ENCODE data around the gene TLCD2. TPM values are rescaled to one million over a fixed set of nuclear protein-coding genes. Genes with fewer than 3 reads are reported as not detected.
A peak's percentile ranks its signal among the peaks of the same experiment; 100 is the strongest.
"Not testable (repeated sequence)": the region's sequence is repeated elsewhere in the genome, so short reads cannot be mapped to it uniquely, and the experiment has no call there.

The TLCD2 gene
- total and polyA plus RNA-seq, 2 of the 13 experiments (the other 11 are each of a cell fraction or from before 2014, with no cell fraction given), result 0.90 to 1.1 TPM

DNA sequence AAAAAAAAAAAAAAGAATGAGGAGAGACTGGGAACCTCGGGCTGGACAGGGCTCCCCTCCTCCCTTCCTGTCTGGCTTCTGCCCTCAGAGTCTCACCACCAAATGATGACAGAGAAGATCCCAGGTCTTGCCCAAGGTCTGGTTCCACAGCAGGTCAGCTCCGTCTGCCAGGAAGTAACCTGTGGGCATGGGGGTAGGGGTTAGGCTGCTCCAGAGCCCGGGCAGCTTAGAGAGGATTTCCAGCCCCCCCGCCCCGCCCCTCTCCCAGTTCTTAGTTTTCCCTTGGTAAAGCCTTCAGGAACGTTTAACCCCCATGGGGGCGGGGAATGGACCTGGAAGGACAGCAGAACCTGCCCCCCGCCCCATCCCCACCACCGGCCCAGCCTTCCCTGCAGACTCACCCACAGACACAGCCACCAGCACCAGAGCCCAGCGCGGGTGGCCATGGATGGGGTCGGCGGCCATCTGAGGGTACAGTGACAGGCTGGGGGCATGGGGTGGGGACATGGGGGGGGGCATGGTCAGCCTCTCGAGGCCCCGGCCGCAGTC is 700 bp downstream of the TLCD2 start:
- intact Hi-C loops (cut with micrococcal nuclease; ENCODE audit: unreplicated experiment) (no loop called here), in situ Hi-C loops (cut with HindIII; ENCODE audit: extremely low pct_ligation_motif_present, low pct_unique_long_range_greater_than_20kb) (loop anchor here (25.0 kb wide), 1 partner anchor 328 kb away; the partner anchor contains the start of genes DPH1, OVCA2 and RTN4RL1)
- Histone ChIP-seq H3K4me2 (ENCODE audit: low read depth, low read length) (peak overlapping the region; percentile 76), H3K36me3 (replicated peaks in 1 of 2; ENCODE audit: control insufficient read depth in 1 of 2, insufficient read depth in 2 of 2, low read length in 2 of 2) (peaks cover 6 to 19% of the 10 kb centered on the region in 2 experiments), H4K20me1 (ENCODE audit: insufficient read depth, low read length) (peaks cover 6% of the 10 kb centered on the region), H3K27me3 (ENCODE audit: control insufficient read depth in 1 of 2, insufficient read depth in 2 of 2, low read length in 2 of 2) (peaks cover 0 to 4% of the 10 kb centered on the region in 2 experiments; a peak in 1 of 5 replicates), H3K9ac (ENCODE audit: insufficient read depth, low read depth, low read length) (peak overlapping the region; percentile 76; the same call in 1 of the 2 replicates), H3K9me3 (ENCODE audit: low read length) (no peaks in the 10 kb centered on the region), H3K27ac (ENCODE audit: extremely low read length, insufficient read depth, low read length) (no peak overlapping the region), H3K79me2 (ENCODE audit: insufficient read depth, low read length) (peaks cover 9% of the 10 kb centered on the region), H3K4me3 (replicated peaks in 1 of 3; ENCODE audit: insufficient read depth in 1 of 3, low read depth in 2 of 3, low read length in 3 of 3) (peak overlapping the region; percentile 77 to 88 (median 85); a peak in 5 of 6 replicates), H2AFZ (ENCODE audit: low read length) (no peak overlapping the region), H3K4me1 (ENCODE audit: insufficient read depth, low read length) (peaks cover 31% of the 10 kb centered on the region)
- ChIA-PET CTCF (ENCODE audit: low intra/inter-chr PET ratio, low total read pairs) (no interaction called here), POLR2A (interaction anchor here (1.1 to 1.2 kb wide), 2 partner anchors 52 to 54 kb away, joined by 4 to 6 read pairs; partner anchors contain the start of gene SERPINF1)
- FAIRE-seq (no peak), DNase-seq (ENCODE audit: low spot score) (no peak), ATAC-seq (peak; percentile 15)
- 8% methylated on average over 2 of the region's 16 CpGs for WGBS (ENCODE audit: low lambda C conversion rate)
- TF ChIP-seq CEBPB (IDR thresholded peaks at IDR 0.05; ENCODE audit: borderline replicate concordance, low read depth, low read length), result no peak
- TF ChIP-seq ZFX (CRISPR knock-in tag; IDR thresholded peaks at IDR 0.05; ENCODE audit: low read depth), result 0 out of 2 replicates have a peak, but pooled peaks have one; percentile 2
- no TSS peak for BruUV-seq (replicated peaks)

DNA sequence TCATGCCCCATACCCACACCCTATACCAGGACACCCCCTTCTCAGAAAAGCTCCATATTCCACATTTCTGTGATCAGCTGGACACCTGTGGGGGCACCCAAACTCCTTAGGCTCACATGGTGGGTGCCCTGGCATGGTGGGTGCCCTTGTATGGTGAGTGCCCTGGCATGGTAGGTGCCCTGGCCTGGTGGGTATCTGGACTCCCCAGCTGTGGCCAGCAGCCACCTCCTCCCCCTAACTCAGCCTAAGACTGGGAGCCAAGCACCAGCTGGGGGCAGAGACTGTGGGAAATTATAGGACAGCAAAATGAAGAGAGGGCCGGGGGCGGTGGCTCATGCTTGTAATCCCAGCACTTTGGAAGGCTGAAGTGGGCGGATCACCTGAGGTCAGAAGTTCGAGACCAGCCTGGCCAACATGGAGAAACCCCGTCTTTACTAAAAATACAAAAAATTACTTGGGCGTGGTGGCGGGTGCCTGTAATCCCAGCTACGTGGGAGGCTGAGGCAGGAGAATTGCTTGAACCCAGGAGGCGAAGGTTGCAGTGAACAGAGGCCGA is 1.3 kb downstream of the TLCD2 start:
- Histone ChIP-seq H3K4me1 (ENCODE audit: insufficient read depth, low read length) (peaks cover 26% of the 10 kb centered on the region), H3K4me2 (ENCODE audit: low read depth, low read length) (peak overlapping the region; percentile 76; the same call in 1 of the 2 replicates), H3K36me3 (replicated peaks in 1 of 2; ENCODE audit: control insufficient read depth in 1 of 2, insufficient read depth in 2 of 2, low read length in 2 of 2) (peaks cover 6 to 19% of the 10 kb centered on the region in 2 experiments)
- POLR2A ChIA-PET, result interaction anchor here (1.1 kb wide), 1 partner anchor 54 kb away, joined by 6 read pairs; no protein-coding TSS in a partner anchor
- H3K9ac ChIP-seq (ENCODE audit: insufficient read depth, low read depth, low read length); H3K4me3 ChIP-seq (replicated peaks in 1 of 3; ENCODE audit: insufficient read depth in 1 of 3, low read depth in 2 of 3, low read length in 3 of 3); BruUV-seq (replicated peaks); H3K79me2 ChIP-seq (ENCODE audit: insufficient read depth, low read length); H3K9me3 ChIP-seq (ENCODE audit: low read length); H2AFZ ChIP-seq (ENCODE audit: low read length); H4K20me1 ChIP-seq (ENCODE audit: insufficient read depth, low read length); DNase-seq (ENCODE audit: low spot score); H3K27ac ChIP-seq (ENCODE audit: extremely low read length, insufficient read depth, low read length); FAIRE-seq; CTCF ChIA-PET (ENCODE audit: low intra/inter-chr PET ratio, low total read pairs); ATAC-seq; H3K27me3 ChIP-seq (ENCODE audit: control insufficient read depth in 1 of 2, insufficient read depth in 2 of 2, low read length in 2 of 2); intact Hi-C loops (cut with micrococcal nuclease; ENCODE audit: unreplicated experiment): not testable (repeated sequence)
- WGBS (ENCODE audit: low lambda C conversion rate), result 86% methylated on average over 10 of the region's 10 CpGs
- in situ Hi-C loops (cut with HindIII; ENCODE audit: extremely low pct_ligation_motif_present, low pct_unique_long_range_greater_than_20kb), result loop anchor here (25.0 kb wide), 1 partner anchor 328 kb away; the partner anchor contains the start of genes DPH1, OVCA2 and RTN4RL1

All from HepG2 (cell line).